IMR-90 (cell line): ENCODE measurements around the gene CHRNA1. TPM values are rescaled to one million over a fixed set of nuclear protein-coding genes. Genes with fewer than 3 reads are reported as not detected.

Experiments
- ATAC-seq: fragments of 200-7000 bp; cut with Tn5 transposase; 2 replicates; pipeline ENCODE4 v1.9.1; 2020; ENCODE audit warnings: low read depth, mild to moderate bottlenecking, moderate library complexity
- BruUV-seq: library from RNA; stranded (reverse); fragments of 400-500 nt; replicated peaks from 2 replicates; lab custom pipeline; 2021; lab: Mats Ljungman, UMichigan
- CTCF ChIA-PET: fragments of 300-600 bp; formaldehyde crosslinking; extraction: SDS; loops from one replicate; lab custom pipeline; 2021; ENCODE audit warnings: antibody characterized with exemption; lab: Yijun Ruan, JAX
- POLR2A ChIA-PET: fragments of 300-600 bp; sonication (Branson Sonifier 250); formaldehyde crosslinking; loops from one replicate; lab custom pipeline; 2022; ENCODE audit warnings: antibody characterized with exemption; ENCODE audit not compliant: unreplicated experiment; lab: Charles Lee
- DNase-seq: peaks from one replicate; pipeline ENCODE4 v3.0.0; 2013
- H2AFZ ChIP-seq: replicated peaks from 2 replicates; pipeline ENCODE3; 2013; ENCODE audit warnings: low read length, mild to moderate bottlenecking; ENCODE audit not compliant: poor library complexity
- H2AK5ac ChIP-seq: 2 replicates; pipeline ENCODE4 v1.6.1; 2013; ENCODE audit warnings: low read depth, low read length, inconsistent platforms
- H2AK9ac ChIP-seq: replicated peaks from 2 replicates; pipeline ENCODE3; 2013; ENCODE audit warnings: mild to moderate bottlenecking, low read depth, low read length, moderate library complexity; ENCODE audit not compliant: poor library complexity
- H2BK120ac ChIP-seq: 2 replicates; pipeline ENCODE4 v1.6.1; 2013; ENCODE audit warnings: low read depth, low read length, inconsistent platforms
- H2BK15ac ChIP-seq: 3 replicates; pipeline ENCODE4 v1.6.1; 2013; ENCODE audit warnings: low read depth, low read length, inconsistent platforms
- H2BK20ac ChIP-seq: 2 replicates; pipeline ENCODE4 v1.6.1; 2013; ENCODE audit warnings: low read depth, mild to moderate bottlenecking, inconsistent platforms, low read length, moderate library complexity
- H2BK5ac ChIP-seq: 2 replicates; pipeline ENCODE4 v1.6.1; 2013; ENCODE audit warnings: mild to moderate bottlenecking, low read depth, low read length, inconsistent platforms; ENCODE audit not compliant: poor library complexity, severe bottlenecking
- H3K14ac ChIP-seq: replicated peaks from 2 replicates; pipeline ENCODE4 v1.6.1; 2013; ENCODE audit warnings: low read depth, low read length, inconsistent platforms
- H3K18ac ChIP-seq: 2 replicates; pipeline ENCODE4 v1.6.1; 2013; ENCODE audit warnings: low read depth, low read length, control low read depth
- H3K23ac ChIP-seq: 2 replicates; pipeline ENCODE4 v1.6.1; 2013; ENCODE audit warnings: low read depth, low read length, inconsistent platforms
- H3K27ac ChIP-seq: 2 replicates; pipeline ENCODE4 v1.5.1; 2013; ENCODE audit warnings: mild to moderate bottlenecking, control low read depth, low read length; ENCODE audit not compliant: insufficient read depth
- H3K27me3 ChIP-seq: 2 replicates; pipeline ENCODE4 v1.6.1; 2013; ENCODE audit warnings: low read length; ENCODE audit not compliant: control insufficient read depth, insufficient read depth
- H3K36me3 ChIP-seq: 2 replicates; pipeline ENCODE4 v1.6.1; 2013; ENCODE audit warnings: low read length, mixed read lengths; ENCODE audit not compliant: control insufficient read depth, insufficient read depth
- H3K4ac ChIP-seq: 2 replicates; pipeline ENCODE4 v1.6.1; 2013; ENCODE audit warnings: low read depth, low read length, inconsistent platforms
- H3K4me1 ChIP-seq: 2 replicates; pipeline ENCODE4 v1.6.1; 2013; ENCODE audit warnings: low read length, mixed read lengths; ENCODE audit not compliant: control insufficient read depth, insufficient read depth
- H3K4me2 ChIP-seq: 2 replicates; pipeline ENCODE4 v1.6.1; 2013; ENCODE audit warnings: low read depth, mild to moderate bottlenecking, control low read depth, low read length, moderate library complexity
- H3K4me3 ChIP-seq: 2 replicates; pipeline ENCODE4 v1.5.1; 2013; ENCODE audit warnings: low read depth, mild to moderate bottlenecking, control low read depth, low read length, moderate library complexity; ENCODE audit not compliant: insufficient read depth
- H3K56ac ChIP-seq: 2 replicates; pipeline ENCODE4 v1.6.1; 2013; ENCODE audit warnings: low read length, inconsistent platforms; ENCODE audit not compliant: insufficient read depth; ENCODE audit errors: extremely low read depth
- H3K79me1 ChIP-seq, 2 experiments: 2 replicates each; pipeline ENCODE4 v1.6.1; 2013; ENCODE audit warnings: low read length in 2 of 2, inconsistent platforms in 1 of 2, low read depth in 1 of 2
- H3K9ac ChIP-seq: 2 replicates; pipeline ENCODE4 v1.6.1; 2013; ENCODE audit warnings: low read depth, low read length, control low read depth
- H3K9me1 ChIP-seq: 2 replicates; pipeline ENCODE4 v1.6.1; 2013; ENCODE audit warnings: low read length, inconsistent platforms; ENCODE audit not compliant: insufficient read depth
- H3K9me3 ChIP-seq: 2 replicates; pipeline ENCODE4 v1.6.1; 2013; ENCODE audit warnings: low read length; ENCODE audit not compliant: control insufficient read depth, insufficient read depth
- H4K20me1 ChIP-seq: 2 replicates; pipeline ENCODE4 v1.6.1; 2013; ENCODE audit warnings: low read length, inconsistent platforms; ENCODE audit not compliant: insufficient read depth
- H4K5ac ChIP-seq: 2 replicates; pipeline ENCODE4 v1.6.1; 2013; ENCODE audit warnings: mild to moderate bottlenecking, low read depth, low read length, control low read depth
- H4K8ac ChIP-seq, 2 experiments: 2 replicates each; pipeline ENCODE4 v1.6.1; 2013; ENCODE audit warnings: low read depth in 2 of 2, low read length in 2 of 2, control low read depth in 1 of 2, inconsistent platforms in 1 of 2
- H4K91ac ChIP-seq: 2 replicates; pipeline ENCODE4 v1.6.1; 2013; ENCODE audit warnings: low read depth, low read length, inconsistent platforms; ENCODE audit not compliant: insufficient read depth
- BHLHE40 ChIP-seq: fragments of 150-350 bp; IDR thresholded peaks from 2 replicates; pipeline ENCODE4 v1.6.1; 2016; ENCODE audit warnings: mild to moderate bottlenecking, low read depth, low read length
- CEBPB ChIP-seq: IDR thresholded peaks from 2 replicates; pipeline ENCODE4 v1.6.1; 2012; ENCODE audit warnings: low read depth, low read length, improper control_type of control experiment
- CHD1 ChIP-seq: IDR thresholded peaks from 2 replicates; pipeline ENCODE4 v1.6.1; 2012; ENCODE audit warnings: low read depth, low read length, improper control_type of control experiment
- ELK1 ChIP-seq: fragments of 150-350 bp; IDR thresholded peaks from 2 replicates; pipeline ENCODE4 v1.6.1; 2016; ENCODE audit warnings: low read depth, mild to moderate bottlenecking, low read length, moderate library complexity, borderline replicate concordance
- FOS ChIP-seq: fragments of 150-350 bp; IDR thresholded peaks from 2 replicates; pipeline ENCODE4 v1.6.1; 2016; ENCODE audit warnings: low read depth, low read length
- MAFK ChIP-seq: IDR thresholded peaks from 2 replicates; pipeline ENCODE4 v1.6.1; 2012; ENCODE audit warnings: low read depth, low read length, improper control_type of control experiment
- MAZ ChIP-seq: IDR thresholded peaks from 2 replicates; pipeline ENCODE4 v1.6.1; 2012; ENCODE audit warnings: low read depth, mild to moderate bottlenecking, low read length, improper control_type of control experiment, moderate library complexity, borderline replicate concordance
- NFE2L2 ChIP-seq: fragments of 150-350 bp; IDR thresholded peaks from 2 replicates; pipeline ENCODE4 v1.6.1; 2016; ENCODE audit warnings: low read depth, mild to moderate bottlenecking, low read length
- POLR2A ChIP-seq: IDR thresholded peaks from 2 replicates; pipeline ENCODE4 v1.6.1; 2012; ENCODE audit warnings: mild to moderate bottlenecking, low read depth, low read length
- RAD21 ChIP-seq: IDR thresholded peaks from 2 replicates; pipeline ENCODE4 v1.6.1; 2012; ENCODE audit warnings: low read length, improper control_type of control experiment
- RFX5 ChIP-seq: IDR thresholded peaks from 2 replicates; pipeline ENCODE4 v1.8.0; 2012; ENCODE audit warnings: low read depth, mild to moderate bottlenecking, low read length, moderate library complexity
- SMC3 ChIP-seq: fragments of 150-350 bp; IDR thresholded peaks from 2 replicates; pipeline ENCODE4 v1.6.1; 2016; ENCODE audit warnings: low read depth, mild to moderate bottlenecking, antibody characterized with exemption, low read length, moderate library complexity
- WGBS, 2 experiments: methylation state at CpG; one replicate each; pipeline versions ENCODE4 v1.1.5 to v1.1.7; 2013; ENCODE audit warnings: missing lambda C conversion rate in 2 of 2; ENCODE audit not compliant: insufficient read length in 1 of 2; ENCODE audit errors: extremely low coverage in 2 of 2; 5-methylcytosine and 5-hydroxymethylcytosine counted together
- dilution Hi-C: fragments of 300-500 bp; cut with HindIII; formaldehyde crosslinking; loops from one replicate; pipeline ENCODE4 v1.14.3; 2018; ENCODE audit warnings: low sequenced_read_pairs; ENCODE audit not compliant: unreplicated experiment
- in situ Hi-C: fragments of 300-500 bp; cut with MboI; formaldehyde crosslinking; loops from 3 replicates; pipeline ENCODE4 v1.14.3; 2019; ENCODE audit warnings: low sequenced_read_pairs, inconsistent platforms, mixed read lengths
- intact Hi-C: fragments of 100-400 bp; cut with micrococcal nuclease; formaldehyde crosslinking; loops from 2 replicates; pipeline ENCODE4 v1.10.0; 2022
- polyA plus RNA-seq, 3 experiments: library from polyadenylated mRNA; depleted of rRNA; stranded (reverse); fragments of >200 nt; gene quantifications; 2 replicates each; pipeline ENCODE4 v1.2.3, GENCODE V29; 2012; ENCODE audit warnings: low replicate concordance in 1 of 3
- total RNA-seq: library from RNA; depleted of rRNA; stranded (reverse); fragments of >200 nt; gene quantifications from 2 replicates; pipeline ENCODE4 v1.2.3, GENCODE V29; 2012

CHRNA1 gene
- total and polyA plus RNA-seq, 2 of the 4 experiments (the other 2 are of a cell fraction): 0.75 to 0.90 TPM

GRCh38 chr2:174791746-174792280 is 27.5 kb upstream of the CHRNA1 start:
- Histone ChIP-seq H3K27me3 (no peaks in the 10 kb centered on the region), H3K4me3 (no peak overlapping the region), H4K8ac (peak overlapping the region in 1 of 2 experiments; percentile 67; a peak in 2 of 4 replicates), H3K9ac (no peak overlapping the region), H2BK20ac (peak overlapping the region; percentile 79; the same call in 1 of the 2 replicates), H3K23ac (no peak overlapping the region), H2AK9ac (peak overlapping the region; percentile 59), H3K4me1 (peaks cover 28% of the 10 kb centered on the region), H3K9me3 (no peaks in the 10 kb centered on the region), H3K27ac (no peak overlapping the region), H3K14ac (no peak overlapping the region), H3K36me3 (no peaks in the 10 kb centered on the region), H2BK5ac (no peak overlapping the region), H3K4me2 (no peak overlapping the region), H4K20me1 (no peaks in the 10 kb centered on the region), H3K4ac (peak overlapping the region; percentile 59), H2BK120ac (peak overlapping the region; percentile 86), H2BK15ac (peak overlapping the region; percentile 70; the same call in 2 of the 3 replicates), H4K5ac (peak overlapping the region; percentile 51), H2AK5ac (peak overlapping the region; percentile 62; the same call in 1 of the 2 replicates), H3K56ac (no peak overlapping the region), H4K91ac (peak overlapping the region; percentile 38), H3K18ac (peak overlapping the region; percentile 75), H2AFZ (no peak overlapping the region), H3K9me1 (peaks cover 9% of the 10 kb centered on the region), H3K79me1 (peaks cover 0 to 7% of the 10 kb centered on the region in 2 experiments; a peak in 1 of 4 replicates)
- in situ Hi-C loops (no loop called here), dilution Hi-C loops (no loop called here), intact Hi-C loops (no loop called here)
- CTCF ChIA-PET: interaction anchor here (1.2 kb wide), 1 partner anchor 49 kb away, joined by 3 read pairs; no protein-coding TSS in a partner anchor
- BruUV-seq: no TSS peak
- TF ChIP-seq ELK1 (no peak), NFE2L2 (no peak), RFX5 (no peak), POLR2A (no peak), CHD1 (no peak), MAFK (no peak), SMC3 (no peak), CEBPB (no peak), BHLHE40 (no peak), MAZ (no peak), FOS (no peak), RAD21 (no peak)
- DNase-seq: no peak
- ATAC-seq: no peak
- POLR2A ChIA-PET: no interaction called here
- WGBS, 2 experiments: 73% methylated on average over 2 of the region's 7 CpGs; no CpG with 5 or more reads in 1 of the 2 experiments
